Hematopoietic multipotent progenitor cell treated with erythropoietin and hydrocortisone succinate and interleukin-3 and kit ligand, for 6 days (in vitro differentiated cells): ENCODE measurements around the gene CDK13.
"Not testable (repeated sequence)": the region's sequence is repeated elsewhere in the genome, so short reads cannot be mapped to it uniquely, and the experiment has no call there.

Experiments used
- DNase-seq: peaks from one replicate; pipeline ENCODE4 v3.0.0-alpha.2; 2015

The CDK13 gene

DNA sequence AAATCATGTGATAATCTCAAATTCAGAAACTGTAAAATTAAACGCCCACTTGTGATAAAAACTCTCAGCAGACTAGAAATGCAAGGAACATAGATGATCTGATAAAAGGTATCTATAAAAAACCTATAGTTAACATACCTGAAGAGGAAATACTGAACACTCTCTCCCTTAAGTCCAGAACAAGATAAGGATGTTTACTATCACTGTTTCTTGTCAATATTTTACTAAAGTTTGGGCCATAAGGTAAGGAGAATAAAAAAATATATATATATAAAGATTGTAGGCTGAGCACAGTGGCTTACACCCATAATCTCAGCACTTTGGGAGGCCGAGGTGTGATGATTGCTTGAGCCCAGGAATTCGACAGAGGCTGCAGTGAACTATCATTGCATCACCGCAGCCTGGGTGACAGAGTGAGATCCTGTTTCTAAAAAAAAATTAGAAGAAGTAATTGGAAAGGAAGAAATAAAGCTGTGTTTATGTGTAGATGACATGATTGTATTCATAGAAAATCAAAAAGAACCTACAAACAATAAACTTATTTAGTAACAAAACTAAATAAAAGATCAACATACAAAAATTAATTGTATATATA, 155.9 kb downstream of the CDK13 start:
- DNase-seq = no peak

DNA sequence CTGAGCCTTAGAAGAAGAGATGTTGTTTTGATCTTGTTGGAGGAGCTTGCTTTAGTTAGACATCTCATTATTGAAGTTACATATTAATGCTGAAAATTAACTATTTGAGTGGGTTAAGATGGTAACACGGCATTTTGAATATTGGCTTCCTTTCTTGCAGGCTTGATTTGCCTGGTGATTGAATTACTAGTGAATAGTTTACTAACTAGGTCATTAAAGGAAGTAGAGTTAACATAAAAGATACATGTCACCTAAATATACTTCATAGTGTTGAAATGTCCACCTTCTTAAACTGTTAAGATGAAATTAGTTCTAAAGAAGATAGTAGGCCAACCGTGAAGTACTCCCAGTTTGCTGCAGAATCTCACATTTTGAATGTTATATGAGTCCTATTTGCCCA, 165.9 kb downstream of the CDK13 start:
- DNase-seq = no peak

DNA sequence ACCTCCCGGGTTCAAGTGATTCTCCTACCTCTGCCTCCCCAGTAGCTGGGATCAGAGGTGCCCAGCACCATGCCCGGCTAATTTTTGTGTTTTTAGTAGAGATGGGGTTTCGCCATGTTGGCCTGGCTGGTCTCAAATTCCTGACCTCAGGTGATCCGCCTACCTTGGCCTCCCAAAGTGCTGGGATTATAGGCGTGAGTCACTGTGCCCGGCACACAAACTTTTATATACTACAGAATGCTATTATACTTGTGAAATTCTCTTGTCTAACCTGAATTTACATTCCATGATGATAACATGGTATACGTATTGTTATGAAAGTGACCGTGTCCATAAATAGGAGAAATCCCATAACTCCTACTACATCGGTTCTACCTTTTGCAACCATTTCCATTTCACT, 167.1 kb downstream of the CDK13 start:
- not testable (repeated sequence) for DNase-seq

DNA sequence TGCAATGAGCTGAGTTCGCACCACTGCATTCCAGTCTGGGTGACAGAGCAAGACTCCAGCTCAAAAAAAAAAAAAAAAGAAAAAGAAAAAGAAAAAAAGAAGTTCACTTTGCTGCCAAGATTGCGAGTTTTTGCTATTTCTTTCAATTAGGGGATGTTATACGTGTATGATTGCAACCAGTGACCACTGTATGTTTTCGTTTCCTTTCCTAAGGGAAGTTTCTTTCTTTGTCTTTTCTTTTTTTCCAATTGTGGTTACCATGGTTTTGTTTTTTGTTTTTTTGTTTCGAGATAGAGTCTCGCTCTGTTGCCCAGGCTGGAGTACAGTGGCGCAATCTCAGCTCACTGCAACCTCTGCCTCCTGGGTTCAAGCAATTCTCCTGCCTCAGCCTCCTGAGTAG, 168.1 kb downstream of the CDK13 start:
- DNase-seq = not testable (repeated sequence)

DNA sequence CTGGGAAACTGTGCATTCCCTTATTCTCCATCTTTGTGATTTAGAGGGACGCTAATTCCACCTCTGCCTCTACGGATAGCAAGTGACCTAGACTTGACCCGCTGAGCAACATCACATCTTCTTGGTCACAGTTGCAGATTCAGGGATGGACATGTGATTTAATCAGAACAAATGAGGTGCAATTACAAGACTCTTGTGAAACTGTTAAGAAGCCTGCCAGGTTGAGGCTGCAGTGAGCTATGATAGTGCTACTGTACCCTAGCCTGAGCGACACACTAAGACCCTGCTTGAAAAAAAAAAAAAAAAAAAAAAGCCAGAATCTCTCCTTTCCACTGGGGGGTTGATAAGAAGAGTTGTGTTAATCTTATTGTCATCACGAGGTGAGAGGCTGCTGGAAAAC, 170.0 kb downstream of the CDK13 start:
- no peak for DNase-seq

- not testable (repeated sequence) for DNase-seq
These were observed 172.3 kb downstream of the CDK13 start for GRCh38 chr7:40122100-40122939.

DNA sequence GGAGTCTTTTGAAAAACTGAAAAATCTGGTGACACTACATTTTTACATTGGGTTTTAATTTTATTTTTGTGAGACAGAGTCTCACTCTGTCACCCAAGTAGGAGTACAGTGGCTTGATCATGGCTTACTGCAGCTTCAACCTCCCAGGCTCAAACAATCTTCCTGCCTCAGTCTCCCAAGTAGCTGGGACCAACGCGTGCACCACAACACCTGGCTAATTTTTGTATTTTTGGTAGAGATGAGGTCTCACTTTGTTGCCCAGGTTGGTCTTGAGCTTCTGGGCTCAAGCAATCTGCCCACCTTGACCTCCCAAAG, 172.8 kb downstream of the CDK13 start:
- no peak for DNase-seq

DNA sequence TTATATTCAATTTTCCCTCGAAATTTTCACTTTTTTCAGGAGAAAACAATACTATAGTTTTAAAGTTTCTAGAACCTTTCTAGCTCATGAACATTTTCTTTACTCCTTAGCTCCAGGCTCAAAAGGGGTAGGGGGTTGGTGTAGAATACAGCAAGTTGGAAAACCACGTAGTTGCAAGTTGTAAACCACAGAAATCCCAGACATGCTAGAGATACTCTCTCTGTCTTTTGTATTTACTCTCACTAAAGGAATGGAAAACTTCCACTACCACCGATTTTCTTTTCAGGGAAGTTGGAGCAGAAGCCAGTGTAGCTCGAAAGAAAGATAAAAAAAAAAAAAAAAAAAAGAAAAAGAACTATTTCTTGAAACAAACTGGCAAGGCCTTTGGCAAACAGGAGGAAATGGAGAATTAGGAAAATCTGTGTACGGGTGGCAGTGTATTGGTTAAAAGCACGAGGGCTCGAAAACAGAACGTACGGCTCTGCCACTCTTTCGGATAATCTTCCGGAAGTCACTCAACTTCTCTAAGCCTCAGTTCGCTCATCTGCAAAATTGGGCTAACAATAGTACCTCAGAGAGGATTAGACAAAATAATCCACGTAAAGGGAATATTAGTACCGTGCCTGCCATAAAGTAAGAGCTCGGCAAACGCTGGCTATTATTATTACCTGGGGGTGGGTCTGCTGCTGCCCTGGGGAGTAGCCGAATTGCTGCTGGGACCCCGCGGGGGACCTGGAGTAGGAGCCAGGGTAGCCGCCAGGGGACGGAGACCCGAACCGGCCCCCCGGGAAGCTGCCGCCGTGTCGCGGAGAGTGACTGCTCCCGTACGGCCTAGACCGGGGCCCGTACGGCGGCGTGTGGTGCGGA, 183.7 kb downstream of the CDK13 start:
- DNase-seq = peak; percentile 66

DNA sequence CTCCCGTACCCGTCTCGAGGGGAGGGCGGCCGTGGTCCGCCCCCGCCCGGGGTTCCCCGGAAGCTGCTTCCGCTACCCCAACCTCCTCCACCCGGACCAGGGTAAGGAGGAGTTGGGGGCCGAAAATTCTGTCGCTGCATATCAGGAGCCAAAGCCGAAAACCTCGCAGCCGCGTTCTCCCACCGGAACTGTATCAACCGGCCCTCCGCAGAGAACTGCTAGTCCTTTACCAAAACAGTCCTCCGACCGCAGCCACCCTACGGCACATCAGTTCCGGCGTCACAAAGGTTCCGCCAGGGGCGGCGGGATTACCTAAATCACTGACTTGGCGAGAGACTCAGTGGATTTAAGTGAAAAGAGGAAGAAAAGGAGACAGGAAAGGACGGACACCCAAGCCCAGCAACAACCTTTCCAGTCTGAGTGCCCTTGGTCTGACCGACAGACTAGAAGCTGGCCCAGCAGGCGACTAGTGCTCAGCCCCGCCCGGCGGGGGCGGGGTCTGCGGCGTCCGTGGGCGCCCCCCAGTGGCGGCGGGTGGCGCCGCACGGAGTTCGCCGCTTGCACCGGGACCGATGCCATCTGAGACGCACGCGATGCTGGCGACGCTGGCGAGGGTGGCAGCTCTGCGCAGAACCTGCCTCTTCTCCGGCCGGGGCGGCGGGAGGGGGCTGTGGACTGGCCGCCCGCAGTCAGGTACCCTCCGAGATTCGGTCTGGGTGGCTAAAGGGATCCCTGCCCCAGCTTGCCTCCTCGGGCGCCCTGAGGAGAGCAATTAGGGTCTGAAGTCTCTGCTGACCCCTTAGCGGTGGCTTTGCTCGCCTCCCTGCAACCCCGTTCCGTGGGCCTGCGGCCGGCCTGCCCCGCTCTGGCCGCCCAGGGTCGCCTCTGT, 184.6 kb downstream of the CDK13 start, which contains the start of the genes MPLKIP and SUGCT:
Gene MPLKIP (minus strand): TSS at position 195 of the 889 bp plus-strand sequence. CDS start 55 bp downstream, at position 140.
Gene SUGCT (plus strand): TSS at position 578 of the 889 bp plus-strand sequence.
- peak; percentile 92 for DNase-seq

DNA sequence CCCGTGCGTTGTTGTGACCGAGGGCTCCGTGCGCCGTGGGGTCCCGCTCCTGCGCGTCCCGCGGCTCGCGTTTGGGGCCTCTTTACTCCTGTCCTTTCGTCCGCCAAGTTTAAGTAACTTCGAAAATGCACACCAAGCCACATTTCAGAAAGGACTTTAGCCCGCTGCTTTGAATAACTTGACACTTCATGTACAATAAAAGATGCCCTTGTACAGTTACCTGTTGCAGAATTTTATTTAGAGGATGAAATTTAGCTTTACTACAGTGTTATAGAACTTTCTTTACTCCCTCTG, 185.2 kb downstream of the CDK13 start:
- peak; percentile 25 for DNase-seq

DNA sequence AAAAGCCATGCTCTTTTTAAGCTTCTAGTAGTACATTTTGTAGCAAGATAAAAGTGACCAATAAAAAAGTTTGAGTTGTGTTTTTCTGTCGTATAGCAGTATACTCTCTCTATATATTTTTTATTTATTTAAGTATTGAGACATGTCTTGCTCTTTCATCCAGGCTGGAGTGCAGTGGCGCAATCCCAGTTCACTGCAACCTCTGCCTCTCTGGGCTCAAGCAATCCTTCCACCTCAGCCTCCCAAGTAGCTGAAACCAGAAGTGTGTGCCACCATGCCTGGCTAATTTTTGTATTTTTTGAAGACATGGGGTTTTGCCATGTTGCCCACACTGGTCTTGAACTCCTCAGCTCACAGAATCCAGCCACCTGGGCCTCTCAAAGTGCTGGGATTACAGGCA, 187.5 kb downstream of the CDK13 start:
- DNase-seq = no peak

DNA sequence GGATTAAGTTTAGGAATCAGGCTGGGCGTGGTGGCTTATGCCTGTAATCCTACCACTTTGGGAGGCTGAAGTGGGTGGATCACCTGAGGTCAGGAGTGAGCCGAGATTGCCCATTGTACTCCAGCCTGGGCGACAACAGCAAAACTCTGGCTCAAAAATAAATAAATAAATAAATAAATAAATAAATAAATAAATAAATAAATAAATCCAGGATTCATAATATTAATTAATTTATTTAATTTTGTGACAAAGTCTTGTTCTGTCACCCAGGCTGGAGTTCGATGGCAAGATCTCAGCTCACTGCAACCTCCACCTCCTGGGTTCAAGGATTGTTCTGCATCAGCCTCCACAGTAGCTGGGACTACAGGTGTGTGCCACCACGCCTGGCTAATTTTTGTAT, 188.9 kb downstream of the CDK13 start:
- DNase-seq = no peak

DNA sequence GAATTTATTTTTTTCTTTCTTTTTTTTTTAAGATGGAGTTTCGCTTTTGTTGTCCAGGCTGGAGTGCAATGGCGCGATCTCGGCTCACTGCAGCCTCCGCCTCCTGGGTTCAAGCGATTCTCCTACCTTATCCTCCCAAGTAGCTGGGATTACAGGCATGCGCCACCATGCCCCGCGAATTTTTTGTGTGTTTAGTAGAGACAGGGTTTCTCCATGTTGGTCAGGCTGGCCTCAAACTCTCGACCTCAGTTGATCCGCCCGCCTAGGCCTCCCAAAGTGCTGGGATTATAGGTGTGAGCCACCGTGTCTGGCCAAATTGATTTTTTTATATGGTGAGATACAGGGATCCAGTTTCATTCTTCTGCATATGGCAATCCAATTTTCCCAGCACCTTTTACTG, 189.8 kb downstream of the CDK13 start:
- DNase-seq = not testable (repeated sequence)

DNA sequence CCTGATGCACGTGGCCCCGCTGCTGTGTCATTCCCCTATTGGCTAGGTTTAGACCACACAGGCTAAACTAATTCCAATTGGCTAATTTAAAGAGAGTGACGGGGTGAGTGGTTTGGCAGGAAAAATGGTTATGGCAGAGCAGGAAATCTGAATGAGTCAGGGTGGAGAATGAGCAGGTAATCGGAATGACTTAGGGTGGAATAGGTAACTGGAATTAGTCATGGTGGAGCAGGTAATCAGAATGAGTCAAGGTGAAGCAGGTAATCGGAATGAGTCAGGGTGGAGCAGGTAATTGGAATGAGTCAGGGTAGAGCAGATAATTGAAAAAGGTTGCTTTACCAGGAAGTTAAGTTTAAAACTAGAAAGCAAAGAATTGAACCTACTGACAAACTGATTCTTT, 191.9 kb downstream of the CDK13 start:
- not testable (repeated sequence) for DNase-seq

DNA sequence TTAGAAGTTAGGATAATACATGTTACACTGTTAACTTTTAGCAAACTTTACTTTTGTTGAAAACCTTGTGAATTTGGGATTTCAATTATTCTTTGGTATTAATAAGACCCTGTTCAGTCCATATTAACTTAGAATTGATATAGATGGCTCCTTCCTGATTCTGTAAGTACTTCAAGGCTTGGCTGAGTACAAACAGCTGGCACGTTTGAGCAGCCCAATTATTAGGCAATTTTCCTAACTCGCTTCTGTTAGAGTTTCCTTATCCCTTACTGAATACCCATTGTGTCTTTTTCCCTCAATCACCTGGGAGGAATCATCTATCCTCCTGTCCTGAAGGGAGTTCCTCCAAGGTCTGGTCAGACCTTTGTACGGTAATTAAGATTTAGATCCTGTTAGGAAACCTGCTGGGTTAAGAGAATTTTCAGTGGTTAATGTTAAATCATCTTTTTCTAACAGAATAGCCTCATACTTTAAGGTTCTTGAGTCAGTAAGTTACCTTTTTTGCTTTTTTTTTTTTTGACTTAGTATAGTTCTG, 195.6 kb downstream of the CDK13 start:
- DNase-seq = not testable (repeated sequence)

GRCh38 chr7:40147371-40148246, 197.6 kb downstream of the CDK13 start:
- no peak for DNase-seq

- DNase-seq = not testable (repeated sequence)
These were observed 198.2 kb downstream of the CDK13 start for GRCh38 chr7:40148247-40148580.

DNA sequence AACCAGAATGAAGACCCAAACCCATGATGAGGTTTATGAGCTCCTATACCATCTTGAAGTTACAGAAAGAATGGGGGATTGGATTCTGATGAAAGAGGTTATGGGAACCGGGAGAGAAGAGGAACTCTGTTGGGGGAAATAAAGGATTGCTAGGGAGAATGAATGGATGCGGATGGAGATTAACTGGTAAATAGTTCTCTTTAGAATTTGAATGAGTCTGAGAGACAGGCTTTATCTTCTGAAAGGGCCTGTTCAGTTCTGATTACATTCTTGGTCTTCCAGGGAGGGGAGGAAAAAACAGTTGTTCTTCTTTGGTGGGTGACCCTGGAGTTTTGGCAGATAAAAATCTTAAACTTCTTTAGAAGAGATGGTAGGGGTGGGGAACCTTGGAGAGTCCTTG, 198.6 kb downstream of the CDK13 start:
- no peak for DNase-seq
